HTERT RPE-1 (cell line): Measurements from ENCODE around the gene ESPN.

Source experiments
- in situ Hi-C: fragments of 300-500 bp; cut with MboI; formaldehyde crosslinking; loops from 4 replicates; pipeline ENCODE4 v1.14.3; 2020; ENCODE audit warnings: low sequenced_read_pairs

Gene ESPN

DNA sequence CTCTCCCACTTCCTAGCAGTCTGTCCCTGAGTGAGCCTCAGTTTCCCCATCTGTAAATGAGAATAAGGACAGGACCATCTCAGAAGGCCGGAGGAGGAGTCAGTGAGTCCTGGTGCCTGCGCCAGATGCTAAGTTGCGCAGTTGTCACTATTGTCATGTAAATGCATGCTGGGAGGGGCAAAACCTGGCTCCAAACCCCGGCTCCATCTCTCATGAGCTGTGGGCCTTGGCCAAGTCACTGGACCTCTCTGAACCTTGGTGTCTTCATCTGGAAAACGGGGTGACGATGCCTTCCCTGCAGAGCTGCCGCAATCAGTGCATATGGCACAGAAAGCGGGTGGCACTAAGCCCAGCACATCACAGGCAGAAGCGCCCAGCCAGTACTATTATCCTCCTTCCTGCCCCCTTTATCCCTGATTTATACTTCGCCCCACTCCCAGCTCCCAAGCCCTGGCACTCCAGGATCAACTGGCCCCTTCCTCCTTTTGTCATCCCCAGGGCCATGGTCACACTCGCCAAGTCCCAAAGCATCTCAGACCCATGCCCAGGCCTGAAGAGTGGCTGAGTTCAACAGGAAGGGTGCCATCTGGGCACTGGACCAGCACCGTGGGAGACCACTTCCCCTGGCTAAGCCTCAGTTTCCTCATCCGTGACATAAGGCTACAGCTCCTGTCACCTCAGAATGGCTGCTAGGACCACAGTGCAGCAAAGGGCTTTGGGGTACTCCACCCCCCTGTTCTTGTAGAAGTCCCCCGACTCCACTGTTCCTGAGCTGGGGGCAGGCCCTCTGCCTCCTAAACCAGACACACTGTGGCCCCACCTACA is 71.2 kb downstream of the ESPN start:
- in situ Hi-C loops: no loop called here

DNA sequence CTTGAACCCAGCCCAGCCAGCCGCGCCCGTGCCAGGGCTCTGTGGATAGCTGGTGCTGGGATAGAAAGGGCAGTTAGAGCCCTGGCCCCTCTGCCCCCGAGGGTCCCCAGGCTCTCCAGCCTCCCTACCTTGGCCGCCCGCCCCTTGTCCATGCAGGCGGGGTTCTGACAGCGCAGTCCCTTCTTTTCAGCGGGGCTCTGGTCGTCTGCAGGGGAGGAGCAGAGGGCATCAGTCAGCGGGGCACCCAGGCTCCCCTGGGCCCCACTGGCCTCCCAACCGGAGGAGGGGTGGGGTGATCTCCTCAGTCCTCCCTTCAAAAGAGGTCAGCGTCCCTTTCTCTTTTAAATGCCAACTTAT is 71.8 kb downstream of the ESPN start:
- in situ Hi-C loops: no loop called here

DNA sequence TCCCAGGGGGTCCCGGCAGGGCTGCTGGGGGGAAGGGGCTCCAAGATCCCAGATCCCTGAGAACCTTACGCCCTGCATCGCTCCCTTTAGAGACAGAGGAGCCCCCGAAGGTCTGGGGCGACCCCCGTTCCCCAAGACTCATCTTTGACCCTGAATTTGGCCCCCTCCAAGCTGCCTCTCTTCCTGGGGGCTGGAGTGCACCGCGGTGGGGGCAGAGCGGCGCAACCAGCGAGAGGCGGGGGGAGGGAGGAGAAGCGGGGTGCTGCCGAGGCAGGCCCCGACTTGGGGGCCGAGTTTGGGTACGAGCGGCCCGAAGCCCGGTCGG is 72.3 kb downstream of the ESPN start:
- in situ Hi-C loops: no loop called here

DNA sequence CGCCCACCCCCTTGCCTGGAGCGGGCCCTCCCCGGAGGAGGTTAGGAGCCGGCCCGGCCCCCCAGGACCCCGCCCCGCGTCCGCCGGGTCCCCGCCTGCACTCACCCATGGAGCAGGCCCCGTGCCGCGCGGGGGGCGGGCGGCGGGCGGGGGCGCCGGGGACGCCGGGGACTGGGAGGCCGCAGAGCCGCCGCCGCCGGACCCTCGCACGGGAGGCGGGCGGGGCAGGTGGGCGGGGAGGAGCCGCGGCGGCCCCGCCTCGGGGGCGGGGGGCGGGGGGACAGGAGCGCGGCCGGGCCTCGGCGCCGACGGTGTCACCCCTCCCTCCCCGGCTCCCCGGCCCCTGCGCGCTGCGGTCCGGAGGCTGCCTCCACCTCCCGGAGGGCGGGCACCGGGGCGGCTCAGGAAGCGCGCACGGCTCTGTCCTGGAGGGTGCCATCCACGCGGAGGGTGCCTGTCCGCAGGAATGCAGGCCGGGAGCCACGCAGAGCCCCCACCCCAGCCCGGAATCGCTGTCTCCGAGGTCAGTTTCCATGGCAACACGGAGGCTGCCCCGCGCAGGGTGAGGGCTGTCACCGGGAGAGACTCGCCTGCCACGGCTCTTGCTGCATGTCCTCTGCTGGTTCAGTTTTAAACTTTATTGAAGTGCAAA is 72.8 kb downstream of the ESPN start:
- in situ Hi-C loops: no loop called here

DNA sequence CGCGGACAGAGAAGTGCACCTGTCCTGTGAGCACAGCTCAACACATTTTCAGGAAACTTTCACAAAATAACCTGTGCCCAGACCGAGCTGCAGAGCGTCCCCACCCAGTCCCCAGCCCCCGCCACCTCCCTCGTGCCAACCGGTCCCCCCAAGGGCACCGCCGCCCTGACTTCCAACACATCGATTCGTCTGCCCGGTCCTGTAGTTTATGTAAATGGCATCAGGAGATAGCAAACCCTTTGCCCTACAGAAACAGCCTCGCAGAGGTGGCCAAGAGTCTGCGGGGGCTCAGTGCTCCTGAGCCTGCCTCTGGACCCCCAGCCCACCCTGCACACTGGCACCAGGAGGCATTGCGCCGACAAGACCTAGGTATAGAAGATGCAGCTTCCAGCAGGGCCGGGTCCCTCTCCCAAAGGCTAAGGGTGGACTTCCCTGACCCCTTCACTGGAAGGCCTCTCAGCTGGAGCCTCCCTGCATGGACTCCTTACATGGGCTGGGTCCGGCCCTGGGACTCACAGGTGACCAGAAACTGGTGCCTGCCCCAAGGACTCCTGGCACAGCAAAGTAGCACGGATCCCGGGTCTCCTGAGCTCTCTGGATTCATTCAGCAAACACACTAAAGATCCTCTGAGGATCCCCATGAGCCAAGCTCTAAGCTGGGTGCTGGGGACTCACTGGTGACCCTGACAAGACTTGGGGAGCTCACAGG is 73.4 kb downstream of the ESPN start:
- in situ Hi-C loops: no loop called here

DNA sequence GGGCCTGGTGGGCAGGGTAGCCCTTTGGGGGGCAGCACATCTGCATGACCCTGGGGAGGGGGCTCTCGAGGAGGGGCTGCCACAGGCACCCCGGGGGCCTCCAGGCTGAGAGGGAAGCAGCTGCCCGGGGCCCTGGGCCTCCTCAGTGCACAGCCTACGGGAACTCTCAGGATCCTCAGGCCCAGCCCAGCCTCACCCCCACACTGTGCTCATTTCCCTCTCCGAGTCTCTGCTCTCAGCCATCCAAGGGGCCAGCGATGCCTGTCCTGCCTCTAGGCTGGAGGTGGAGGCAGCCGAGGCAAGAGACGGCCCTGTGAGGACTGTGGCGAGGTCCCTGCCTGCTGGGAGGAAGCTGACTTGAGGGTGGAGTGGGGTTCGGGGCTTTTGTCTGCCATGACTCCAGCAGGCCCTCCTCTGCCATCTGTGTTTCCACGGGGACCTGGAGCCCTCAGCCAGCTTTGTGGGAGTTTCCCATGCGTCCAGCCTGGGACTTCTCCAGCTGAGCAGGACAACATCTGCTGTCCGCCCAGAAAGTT is 74.1 kb downstream of the ESPN start:
- in situ Hi-C loops: no loop called here

DNA sequence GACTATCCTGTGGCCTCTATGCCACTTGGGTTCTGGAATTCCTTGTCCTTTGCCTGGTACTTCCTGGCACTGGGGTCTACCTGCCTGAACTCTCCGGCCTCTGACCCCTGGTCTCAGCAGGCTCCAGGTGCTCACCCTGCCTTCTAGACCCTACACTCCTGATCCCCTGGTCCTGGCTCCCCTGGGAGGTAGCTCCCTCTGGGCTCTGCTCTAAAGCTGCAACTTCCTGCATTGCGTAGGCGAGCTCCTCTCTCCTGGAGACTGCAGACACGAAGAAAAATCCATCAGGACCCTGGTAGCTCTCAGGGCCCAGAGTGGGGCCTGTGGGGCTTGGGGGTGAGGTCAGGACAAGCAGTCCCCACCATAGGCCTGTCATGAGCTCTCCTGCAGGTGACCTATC is 74.7 kb downstream of the ESPN start:
- in situ Hi-C loops: no loop called here

DNA sequence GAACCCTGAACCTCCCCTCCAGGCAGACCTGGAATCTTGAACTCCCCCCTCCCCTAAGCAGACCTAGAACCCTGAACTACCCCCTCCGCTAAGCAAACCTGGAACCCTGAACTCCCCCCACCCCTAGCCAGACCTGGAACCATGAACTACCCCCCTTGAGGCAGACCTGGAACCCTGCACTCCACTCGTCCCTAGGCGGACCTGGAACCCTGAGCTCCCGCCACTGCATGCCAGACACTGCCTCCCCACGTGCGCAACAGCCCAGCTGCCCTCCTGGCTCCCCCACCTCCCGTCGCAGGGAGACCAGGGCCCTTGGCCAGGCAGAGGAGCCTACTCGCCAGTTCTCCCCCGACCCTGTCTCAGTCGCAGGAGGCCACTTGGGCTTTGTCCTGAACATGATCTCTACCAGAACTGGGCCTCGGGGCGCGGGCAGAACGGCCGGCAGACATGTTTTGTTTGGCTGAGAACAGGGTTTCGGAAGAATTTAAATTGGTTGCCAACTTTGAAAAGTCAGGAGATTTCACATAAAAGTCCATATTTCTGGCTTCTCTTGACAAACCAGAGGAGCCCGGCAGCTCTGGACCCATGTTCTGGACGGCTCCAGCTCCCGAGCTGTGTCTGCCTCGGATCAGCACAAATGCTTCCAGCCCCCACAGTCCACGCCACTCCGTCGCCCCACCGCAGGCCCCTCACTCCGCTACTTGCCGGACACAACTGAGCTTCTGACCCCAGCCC is 76.1 kb downstream of the ESPN start:
- in situ Hi-C loops: no loop called here

DNA sequence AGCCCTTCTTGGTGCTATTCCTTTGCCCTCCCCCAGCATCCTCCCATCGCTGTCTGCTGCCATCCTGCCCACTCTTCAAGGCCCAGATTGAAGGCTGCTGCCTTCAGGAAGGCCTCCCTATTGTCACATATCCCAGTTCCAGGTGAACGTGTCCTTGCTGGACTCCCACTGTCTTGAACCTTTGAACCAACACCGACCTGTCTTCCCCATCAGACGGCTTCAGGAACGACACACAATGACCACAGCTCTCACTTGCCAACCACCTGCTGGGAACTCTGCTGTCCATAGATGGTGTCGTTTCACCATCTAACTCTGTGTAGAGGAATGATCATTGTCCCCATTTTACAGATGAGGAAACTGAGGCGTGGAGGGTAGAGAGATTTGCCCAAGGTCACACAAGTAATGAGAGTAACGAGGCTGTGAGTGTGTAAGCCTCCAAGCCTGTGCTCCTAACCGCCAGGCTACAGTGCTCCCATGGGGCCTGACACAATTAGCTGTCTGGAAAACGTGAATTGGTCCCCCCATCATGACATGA is 76.8 kb downstream of the ESPN start:
- in situ Hi-C loops: no loop called here

DNA sequence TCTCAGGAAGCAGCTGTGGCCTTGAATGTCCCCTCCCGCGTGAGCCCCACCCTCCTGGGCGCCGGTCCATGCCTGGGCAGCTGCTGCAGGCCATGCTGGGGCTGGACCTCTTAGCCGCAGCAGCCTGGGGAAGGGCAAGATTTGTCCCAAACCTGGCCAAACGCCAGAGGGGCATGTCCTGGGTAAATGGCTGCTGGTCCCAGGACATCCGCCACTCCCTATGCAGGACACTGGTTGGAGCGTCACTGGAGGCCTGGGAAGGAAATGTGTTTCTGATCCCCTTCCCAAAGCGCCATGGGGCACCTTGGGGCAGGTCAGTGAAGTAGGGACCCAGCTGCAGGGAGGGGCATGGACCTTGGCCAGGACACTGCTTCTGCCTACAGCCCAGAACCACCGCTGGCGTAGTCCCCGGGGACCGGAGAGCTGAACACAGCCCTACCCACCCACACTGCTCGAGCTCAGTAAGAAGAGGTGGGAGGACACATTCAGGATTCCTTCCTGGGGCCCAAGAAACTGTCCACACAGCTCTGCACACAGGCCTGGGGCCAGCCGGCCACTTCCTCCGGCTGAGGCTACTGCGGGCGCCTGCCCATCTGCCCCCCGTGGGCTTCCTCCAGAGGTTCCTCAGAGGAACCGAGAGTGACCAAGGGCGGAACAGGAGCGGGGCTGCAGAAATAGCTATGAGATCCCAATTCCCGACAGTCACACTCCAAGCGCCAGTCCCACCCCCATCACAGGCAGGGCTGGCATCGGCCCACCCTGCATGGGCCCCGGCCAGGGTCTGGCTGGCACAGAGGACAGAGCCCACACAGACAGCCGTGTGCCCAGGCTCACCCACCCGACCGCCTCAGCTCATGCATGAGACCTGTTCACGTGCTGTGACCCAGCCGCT is 77.7 kb downstream of the ESPN start:
- in situ Hi-C loops: no loop called here

DNA sequence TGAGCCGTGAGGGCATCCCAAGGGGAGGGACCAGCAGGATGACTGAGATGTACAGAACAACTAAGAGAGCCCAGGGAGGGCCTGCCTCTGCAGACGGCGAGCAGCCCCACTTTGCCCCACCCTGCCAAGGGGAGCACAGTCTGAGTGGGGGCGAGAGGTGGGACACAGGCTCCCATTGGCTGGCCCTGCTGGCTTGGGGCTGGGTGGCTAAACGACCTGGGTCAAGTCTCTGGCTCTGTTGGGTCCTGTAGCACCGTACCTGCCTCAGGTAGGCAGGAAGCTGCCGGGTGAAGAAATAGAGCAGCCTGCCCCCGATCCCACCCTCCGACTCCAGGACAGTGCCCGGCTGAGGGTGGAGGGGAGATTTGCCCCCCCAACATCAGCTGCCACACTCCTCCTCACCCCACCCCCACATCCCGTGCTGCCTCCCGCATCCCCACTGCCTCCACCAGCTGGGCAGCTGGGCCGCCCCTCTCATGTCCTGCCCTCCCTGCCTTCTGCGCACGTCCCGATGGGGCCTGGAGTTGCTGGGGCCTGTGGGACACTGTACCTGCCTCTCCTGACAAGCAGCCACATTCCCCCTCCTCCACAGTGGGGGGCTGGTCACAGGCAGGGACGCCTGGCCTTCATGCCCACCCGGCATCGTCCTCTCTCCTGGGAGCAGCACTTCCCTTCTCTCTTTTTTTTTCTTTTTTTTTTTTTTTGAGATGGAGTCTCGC is 79.5 kb downstream of the ESPN start:
- in situ Hi-C loops: no loop called here

DNA sequence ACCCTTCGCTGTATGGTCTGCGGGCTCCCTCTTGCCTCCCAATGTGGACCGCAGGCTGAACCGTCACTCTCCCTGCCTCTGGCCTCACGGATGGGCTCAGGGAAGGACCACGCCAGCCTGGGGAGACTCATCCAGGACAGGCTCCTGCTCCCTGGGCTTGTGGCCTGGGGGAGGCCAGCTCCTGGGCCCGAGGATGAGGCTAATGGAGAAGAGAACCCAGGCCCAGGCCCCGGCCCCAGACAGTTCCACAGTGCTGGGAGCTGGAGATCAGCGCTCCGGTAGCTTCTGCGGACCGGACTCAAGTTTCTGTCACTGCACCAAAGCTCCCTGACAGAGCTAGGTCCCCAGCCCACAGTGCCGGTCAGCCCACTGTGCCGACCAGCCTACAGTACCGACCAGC is 80.3 kb downstream of the ESPN start:
- in situ Hi-C loops: no loop called here

DNA sequence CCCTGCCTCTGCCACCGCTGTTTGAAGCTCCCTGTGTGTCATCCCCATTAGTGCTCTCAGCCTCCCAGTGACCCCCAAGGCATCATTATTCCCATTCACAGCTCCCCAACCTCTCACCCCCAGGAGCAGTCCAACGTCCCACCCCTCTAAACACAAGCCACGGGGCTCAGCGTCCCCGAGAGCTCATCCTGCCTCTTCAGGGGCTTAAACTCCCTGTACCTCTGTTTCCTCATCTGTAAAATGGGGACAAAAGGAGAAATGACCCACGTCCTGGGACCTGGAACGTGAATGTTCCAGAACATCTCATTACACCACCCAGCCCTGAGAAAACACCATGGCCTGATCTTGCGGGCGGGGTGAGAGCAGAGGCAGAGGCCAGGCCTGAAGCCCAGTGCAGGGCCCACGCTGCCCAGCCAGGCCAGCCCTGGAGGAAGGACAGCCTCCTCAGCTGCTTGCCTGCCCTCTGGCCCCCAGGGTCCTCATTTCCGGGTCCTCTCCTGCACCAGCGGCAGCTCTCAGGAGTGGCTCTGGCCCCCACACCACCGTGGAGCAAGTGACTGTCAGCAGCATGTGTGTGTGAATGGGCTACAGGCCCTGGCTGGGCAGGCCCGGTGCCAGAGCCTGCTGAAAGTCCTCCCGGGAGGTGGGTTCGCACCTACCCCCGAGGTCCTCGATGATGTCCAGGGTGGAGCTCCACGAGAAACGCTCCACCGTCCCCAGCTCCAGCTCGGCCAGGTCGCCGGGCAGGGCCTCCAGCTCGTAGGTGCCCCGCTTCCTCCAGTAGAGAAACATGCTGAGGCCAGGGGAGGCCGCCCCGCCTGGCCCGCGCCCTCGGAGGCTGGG is 81.0 kb downstream of the ESPN start:
- in situ Hi-C loops: no loop called here

DNA sequence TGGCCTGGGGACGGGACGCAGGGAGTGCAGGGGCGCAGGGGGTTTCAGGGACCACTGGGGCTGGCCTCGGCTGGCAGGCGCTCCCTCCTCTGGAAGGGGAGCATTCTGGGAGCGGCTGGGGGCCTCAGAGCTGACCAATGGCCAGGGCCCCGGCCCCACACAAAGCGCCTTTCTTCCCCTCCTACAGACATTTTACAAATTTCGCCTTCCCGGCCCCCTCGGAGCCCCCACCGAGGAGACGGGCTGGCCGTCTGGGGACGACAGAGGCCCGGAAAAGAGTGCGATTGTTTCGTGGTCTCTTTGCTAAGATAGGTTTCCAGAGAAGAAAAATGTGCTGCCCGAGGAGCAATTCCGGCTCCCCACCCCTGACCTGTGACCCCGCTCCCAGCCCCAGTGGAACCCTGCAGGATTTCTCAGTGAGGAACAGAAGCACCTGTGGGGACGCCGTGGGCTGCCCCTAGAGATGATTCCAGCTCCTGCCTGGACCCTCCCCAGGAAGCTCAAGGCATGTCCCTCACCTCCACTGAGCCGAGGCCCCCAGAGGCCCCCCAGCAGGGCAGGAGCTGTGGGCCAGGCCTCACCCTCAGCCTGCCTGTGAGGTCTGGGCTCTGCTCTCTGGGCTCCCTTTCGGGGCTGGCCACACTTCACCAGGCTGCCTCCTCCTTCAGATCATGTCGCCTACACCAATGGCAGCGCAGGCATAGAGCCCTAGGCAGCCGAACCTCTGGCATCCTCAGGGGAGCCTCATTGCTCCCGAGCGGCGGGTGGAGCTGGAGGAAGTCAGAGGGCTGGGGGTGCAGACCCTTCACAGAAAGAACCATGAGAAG is 81.8 kb downstream of the ESPN start:
- in situ Hi-C loops: no loop called here

DNA sequence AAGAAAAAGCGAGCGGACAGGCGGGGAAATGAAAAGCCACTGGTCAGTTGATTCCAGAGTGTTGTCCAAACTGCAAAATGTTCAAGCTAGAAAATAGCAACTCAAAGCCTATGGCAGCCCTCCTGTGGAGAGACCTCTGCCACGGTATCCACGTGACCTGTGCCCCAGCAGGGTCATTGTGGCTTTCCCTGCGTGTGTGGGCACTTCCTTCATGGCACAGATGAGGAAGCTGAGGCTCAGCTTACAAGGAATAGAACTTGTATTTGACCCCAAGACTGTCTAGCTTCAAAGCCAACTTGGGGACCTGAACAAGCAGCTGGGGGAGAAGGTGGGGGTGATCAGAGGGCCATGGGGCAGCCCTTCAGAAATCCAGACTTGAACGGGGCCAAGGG is 82.5 kb downstream of the ESPN start:
- in situ Hi-C loops: no loop called here

DNA sequence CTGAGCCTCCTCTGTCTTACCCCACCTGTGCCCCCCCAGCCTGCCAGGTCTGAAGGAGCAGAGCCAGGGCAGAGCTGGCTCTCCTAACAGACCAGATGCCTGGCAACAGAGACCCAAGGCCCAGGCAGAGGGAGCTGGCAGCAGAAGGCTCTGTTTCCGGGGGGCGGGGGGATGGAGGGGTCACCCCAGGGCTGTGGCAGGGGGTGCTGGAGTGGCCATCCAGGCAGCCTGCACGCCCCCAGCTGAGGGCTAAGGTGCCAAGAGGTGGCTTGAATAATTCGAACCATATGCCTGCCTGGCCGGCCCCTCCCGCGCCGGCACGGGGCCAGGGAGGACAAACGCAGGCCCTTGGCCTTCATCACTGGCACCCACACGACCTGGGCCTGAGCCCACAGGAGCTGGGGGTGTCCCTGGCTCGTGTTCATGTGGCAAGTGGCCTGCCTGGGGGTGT is 82.9 kb downstream of the ESPN start:
- in situ Hi-C loops: no loop called here

DNA sequence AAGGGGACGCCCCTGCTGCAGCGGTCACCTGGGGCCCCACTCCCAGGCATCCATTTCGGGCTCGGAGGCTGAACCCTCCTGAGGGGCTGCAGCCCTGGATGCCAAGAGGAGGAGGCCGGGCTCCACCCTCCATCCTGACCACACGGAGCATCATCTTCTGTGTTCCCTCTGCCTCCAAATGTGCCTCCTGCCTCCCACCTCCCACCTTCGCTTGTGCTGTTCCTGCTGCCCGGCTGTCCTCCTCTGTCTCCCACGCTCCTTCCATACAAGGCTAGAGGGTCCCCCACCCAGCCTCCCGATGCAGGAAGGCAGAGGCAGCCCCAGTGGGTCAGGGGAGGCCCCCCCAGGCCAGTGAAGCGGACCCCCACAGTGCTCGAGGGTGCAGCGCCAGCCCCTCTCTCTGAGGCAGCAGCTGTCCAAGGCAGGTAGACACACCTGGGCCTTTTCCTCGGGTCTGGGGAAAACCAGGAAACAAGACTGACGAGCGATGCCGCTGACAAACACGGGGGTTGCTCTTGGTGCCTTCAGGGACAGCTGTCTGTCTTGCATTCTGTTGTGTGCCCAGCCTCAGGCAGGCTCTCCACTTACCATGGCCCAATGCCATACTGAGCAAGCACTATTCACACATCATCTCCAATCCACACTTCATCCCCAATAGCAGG is 83.7 kb downstream of the ESPN start:
- in situ Hi-C loops: no loop called here
